AG04449 (cell line): Measurements from ENCODE around the gene LRRC71.
A peak's percentile ranks its signal among the peaks of the same experiment; 100 is the strongest.

Experiments used
- CTCF ChIA-PET: fragments of 350-600 bp; formaldehyde crosslinking; extraction: SDS; loops from one replicate; lab custom pipeline; 2021; ENCODE audit warnings: antibody characterized with exemption; lab: Yijun Ruan, JAX
- POLR2A ChIA-PET: fragments of 400-600, 350-600 bp; formaldehyde crosslinking; extraction: SDS; loops from one replicate; lab custom pipeline; 2020; ENCODE audit warnings: antibody characterized with exemption, inconsistent platforms; lab: Yijun Ruan, JAX
- DNase-seq: peaks from one replicate; pipeline ENCODE4 v3.0.0-alpha.2; 2010; ENCODE audit warnings: low read depth, low spot score
- H3K4me3 ChIP-seq: 2 replicates; pipeline ENCODE4 v1.5.1; 2011; ENCODE audit warnings: low read depth, mild to moderate bottlenecking, control low read depth, low read length
- TF ChIP-seq, protein P1 (sequence below): IDR thresholded peaks from one replicate; pipeline ENCODE4 v1.5.1; 2011; ENCODE audit warnings: mild to moderate bottlenecking, moderate library complexity, low read length, control low read depth, inconsistent platforms; ENCODE audit not compliant: insufficient read depth; ENCODE audit errors: missing control alignments

LRRC71 gene

DNA sequence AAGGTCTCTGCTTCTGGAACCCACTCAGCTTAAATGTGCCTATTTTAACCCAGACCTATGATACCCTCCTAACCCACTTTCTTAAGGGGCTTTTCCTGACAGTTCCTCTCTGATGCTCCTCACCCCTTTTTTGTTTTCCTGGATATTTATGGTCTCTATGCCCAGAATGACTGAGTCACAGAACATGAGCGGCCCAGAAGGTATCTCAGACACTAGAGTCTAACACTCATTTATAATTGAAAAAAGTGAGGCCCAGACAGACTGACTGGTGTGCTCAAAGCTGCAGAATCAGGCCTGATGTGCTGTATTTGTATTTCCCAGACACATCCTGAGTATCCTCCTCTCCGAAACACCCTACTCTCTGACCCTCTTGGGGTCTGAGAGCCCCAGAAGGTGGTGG lies 44.0 kb downstream of the LRRC71 start:
- TF ChIP-seq, protein P1, sequence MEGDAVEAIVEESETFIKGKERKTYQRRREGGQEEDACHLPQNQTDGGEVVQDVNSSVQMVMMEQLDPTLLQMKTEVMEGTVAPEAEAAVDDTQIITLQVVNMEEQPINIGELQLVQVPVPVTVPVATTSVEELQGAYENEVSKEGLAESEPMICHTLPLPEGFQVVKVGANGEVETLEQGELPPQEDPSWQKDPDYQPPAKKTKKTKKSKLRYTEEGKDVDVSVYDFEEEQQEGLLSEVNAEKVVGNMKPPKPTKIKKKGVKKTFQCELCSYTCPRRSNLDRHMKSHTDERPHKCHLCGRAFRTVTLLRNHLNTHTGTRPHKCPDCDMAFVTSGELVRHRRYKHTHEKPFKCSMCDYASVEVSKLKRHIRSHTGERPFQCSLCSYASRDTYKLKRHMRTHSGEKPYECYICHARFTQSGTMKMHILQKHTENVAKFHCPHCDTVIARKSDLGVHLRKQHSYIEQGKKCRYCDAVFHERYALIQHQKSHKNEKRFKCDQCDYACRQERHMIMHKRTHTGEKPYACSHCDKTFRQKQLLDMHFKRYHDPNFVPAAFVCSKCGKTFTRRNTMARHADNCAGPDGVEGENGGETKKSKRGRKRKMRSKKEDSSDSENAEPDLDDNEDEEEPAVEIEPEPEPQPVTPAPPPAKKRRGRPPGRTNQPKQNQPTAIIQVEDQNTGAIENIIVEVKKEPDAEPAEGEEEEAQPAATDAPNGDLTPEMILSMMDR: no peak
- H3K4me3 ChIP-seq: no peak overlapping the region
- CTCF ChIA-PET: interaction anchor here (1.0 to 1.2 kb wide), 3 partner anchors 15 to 192 kb away, joined by 3 read pairs; no protein-coding TSS in a partner anchor
- POLR2A ChIA-PET: no interaction called here
- DNase-seq: no peak

- DNase-seq: no peak
- CTCF ChIA-PET: interaction anchor here (0.9 to 2.1 kb wide), 3 partner anchors 10 to 41 kb away, joined by 3 to 10 read pairs (median 4); no protein-coding TSS in a partner anchor
- H3K4me3 ChIP-seq: no peak overlapping the region
- POLR2A ChIA-PET: no interaction called here
- TF ChIP-seq, protein P1: no peak
These were observed 49.1 kb downstream of the LRRC71 start for GRCh38 chr1:156969496-156969895.

DNA sequence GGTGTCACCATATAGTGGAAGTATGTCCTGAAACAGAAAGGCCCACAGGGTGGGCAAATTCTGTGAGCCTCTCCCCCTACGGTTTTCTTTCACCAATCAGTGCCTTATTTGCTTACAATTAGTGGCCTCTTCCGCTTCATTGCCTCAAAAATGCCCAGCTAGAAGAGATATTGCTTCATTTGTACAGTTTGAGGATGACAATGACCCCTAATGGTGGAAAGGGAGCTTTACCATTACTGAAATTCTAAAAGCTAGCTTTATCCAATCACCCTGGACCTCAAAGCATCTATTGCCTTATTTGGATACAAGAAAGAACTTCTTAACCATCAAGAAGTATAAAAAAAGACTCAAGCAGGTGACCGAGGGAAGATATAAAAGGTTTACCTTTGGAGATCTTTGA lies 49.6 kb downstream of the LRRC71 start:
- H3K4me3 ChIP-seq: no peak overlapping the region
- TF ChIP-seq, protein P1: peak; percentile 22
- CTCF ChIA-PET: interaction anchor here (0.7 to 2.1 kb wide), 5 partner anchors 11 to 131 kb away, joined by 3 to 10 read pairs (median 4); no protein-coding TSS in a partner anchor
- DNase-seq: no peak
- POLR2A ChIA-PET: no interaction called here

GRCh38 chr1:156973417-156973816 lies 53.0 kb downstream of the LRRC71 start:
- H3K4me3 ChIP-seq: no peak overlapping the region
- no peak for DNase-seq
- CTCF ChIA-PET: no interaction called here
- TF ChIP-seq, protein P1: no peak
- POLR2A ChIA-PET: no interaction called here

- POLR2A ChIA-PET: no interaction called here
- CTCF ChIA-PET: interaction anchor here (0.7 kb wide), 1 partner anchor 100 kb away, joined by 3 read pairs; no protein-coding TSS in a partner anchor
- TF ChIP-seq, protein P1: no peak
- H3K4me3 ChIP-seq: no peak overlapping the region
- no peak for DNase-seq
These were observed 54.7 kb downstream of the LRRC71 start for GRCh38 chr1:156975084-156975483.

- TF ChIP-seq, protein P1: no peak
- H3K4me3 ChIP-seq: no peak overlapping the region
- POLR2A ChIA-PET: no interaction called here
- CTCF ChIA-PET: interaction anchor here (0.6 to 1.1 kb wide), 2 partner anchors 9 to 10 kb away, joined by 3 read pairs; no protein-coding TSS in a partner anchor
- no peak for DNase-seq
These were observed 60.1 kb downstream of the LRRC71 start for GRCh38 chr1:156980551-156980950.
